Jurkat, Clone E6-1 (cell line): ENCODE results near the gene SLC19A2.

Experiments
- DNase-seq: peaks from one replicate; pipeline ENCODE4 v3.0.0-alpha.2; 2011; ENCODE audit warnings: low read depth, low spot score
- H3K4me3 ChIP-seq: 2 replicates; pipeline ENCODE4 v1.5.1; 2011; ENCODE audit warnings: mild to moderate bottlenecking, low read length, control low read depth, moderate library complexity

SLC19A2 gene

GRCh38 chr1:169483500-169483966 is 2.2 kb downstream of the SLC19A2 start:
- H3K4me3 ChIP-seq = no peak overlapping the region

GRCh38 chr1:169479363-169480066 is 6.2 kb downstream of the SLC19A2 start:
- H3K4me3 ChIP-seq = no peak overlapping the region
- no peak for DNase-seq

More at GRCh38 chr1:169483500-169483966, 2.2 kb downstream of the SLC19A2 start:
- DNase-seq = no peak

GRCh38 chr1:169478094-169478672 is 7.6 kb downstream of the SLC19A2 start:
- no peak overlapping the region for H3K4me3 ChIP-seq
- no peak for DNase-seq

GRCh38 chr1:169475806-169476387 is 9.8 kb downstream of the SLC19A2 start:
- H3K4me3 ChIP-seq = no peak overlapping the region
- DNase-seq = no peak

- no peak overlapping the region for H3K4me3 ChIP-seq
- DNase-seq = no peak
These were observed 11.3 kb downstream of the SLC19A2 start for GRCh38 chr1:169474302-169474995.

- H3K4me3 ChIP-seq = no peak overlapping the region
- DNase-seq = no peak
These were observed 12.4 kb downstream of the SLC19A2 start for GRCh38 chr1:169473347-169473746.

GRCh38 chr1:169472738-169473137 is 13.0 kb downstream of the SLC19A2 start:
- no peak overlapping the region for H3K4me3 ChIP-seq
- no peak for DNase-seq

GRCh38 chr1:169468982-169469381 is 16.8 kb downstream of the SLC19A2 start:
- no peak overlapping the region for H3K4me3 ChIP-seq
- no peak for DNase-seq

GRCh38 chr1:169466259-169467230 is 19.2 kb downstream of the SLC19A2 start:
- peak; percentile 25 for DNase-seq
- H3K4me3 ChIP-seq = no peak overlapping the region

- H3K4me3 ChIP-seq = no peak overlapping the region
- no peak for DNase-seq
These were observed 20.5 kb downstream of the SLC19A2 start for GRCh38 chr1:169465281-169465680.

GRCh38 chr1:169462385-169462784 is 23.4 kb downstream of the SLC19A2 start:
- no peak for DNase-seq
- H3K4me3 ChIP-seq = no peak overlapping the region

- DNase-seq = no peak
- H3K4me3 ChIP-seq = no peak overlapping the region
These were observed 24.2 kb downstream of the SLC19A2 start for GRCh38 chr1:169461390-169462000.

GRCh38 chr1:169460191-169460833 is 25.4 kb downstream of the SLC19A2 start:
- no peak overlapping the region for H3K4me3 ChIP-seq
- no peak for DNase-seq

GRCh38 chr1:169457443-169457842 is 28.3 kb downstream of the SLC19A2 start:
- no peak for DNase-seq
- no peak overlapping the region for H3K4me3 ChIP-seq

GRCh38 chr1:169456029-169456428 is 29.7 kb downstream of the SLC19A2 start:
- peak; percentile 20 for DNase-seq
- no peak overlapping the region for H3K4me3 ChIP-seq

- H3K4me3 ChIP-seq = no peak overlapping the region
These were observed 32.8 kb downstream of the SLC19A2 start for GRCh38 chr1:169452921-169453320.

GRCh38 chr1:169451218-169451824 is 34.4 kb downstream of the SLC19A2 start:
- H3K4me3 ChIP-seq = no peak overlapping the region
- DNase-seq = no peak

More at GRCh38 chr1:169452921-169453320, 32.8 kb downstream of the SLC19A2 start:
- DNase-seq = no peak
